OCI-LY1 (cell line): ENCODE data around the gene SNX18.

Experiments used
- EZH2 ChIP-seq: fragments of 200-600 bp; sonication (generic), shearing (Covaris generic); IDR thresholded peaks from 2 replicates; pipeline ENCODE4 v1.8.0; 2017; ENCODE audit warnings: borderline replicate concordance, mixed run types, mild to moderate bottlenecking, antibody characterized with exemption, low read length, moderate library complexity, mixed read lengths
- TF ChIP-seq, protein P1 (sequence below): fragments of 200-600 bp; sonication (generic), shearing (Covaris generic); IDR thresholded peaks from 2 replicates; pipeline ENCODE4 v1.5.1; 2017; ENCODE audit warnings: mild to moderate bottlenecking, antibody characterized with exemption, low read length, moderate library complexity, mixed read lengths

GRCh38 chr5:54590824-54591223, 73.3 kb downstream of the SNX18 start:
- TF ChIP-seq, protein P1, sequence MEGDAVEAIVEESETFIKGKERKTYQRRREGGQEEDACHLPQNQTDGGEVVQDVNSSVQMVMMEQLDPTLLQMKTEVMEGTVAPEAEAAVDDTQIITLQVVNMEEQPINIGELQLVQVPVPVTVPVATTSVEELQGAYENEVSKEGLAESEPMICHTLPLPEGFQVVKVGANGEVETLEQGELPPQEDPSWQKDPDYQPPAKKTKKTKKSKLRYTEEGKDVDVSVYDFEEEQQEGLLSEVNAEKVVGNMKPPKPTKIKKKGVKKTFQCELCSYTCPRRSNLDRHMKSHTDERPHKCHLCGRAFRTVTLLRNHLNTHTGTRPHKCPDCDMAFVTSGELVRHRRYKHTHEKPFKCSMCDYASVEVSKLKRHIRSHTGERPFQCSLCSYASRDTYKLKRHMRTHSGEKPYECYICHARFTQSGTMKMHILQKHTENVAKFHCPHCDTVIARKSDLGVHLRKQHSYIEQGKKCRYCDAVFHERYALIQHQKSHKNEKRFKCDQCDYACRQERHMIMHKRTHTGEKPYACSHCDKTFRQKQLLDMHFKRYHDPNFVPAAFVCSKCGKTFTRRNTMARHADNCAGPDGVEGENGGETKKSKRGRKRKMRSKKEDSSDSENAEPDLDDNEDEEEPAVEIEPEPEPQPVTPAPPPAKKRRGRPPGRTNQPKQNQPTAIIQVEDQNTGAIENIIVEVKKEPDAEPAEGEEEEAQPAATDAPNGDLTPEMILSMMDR, result no peak
- no peak for TF ChIP-seq EZH2
